K562 (cell line): Measurements from ENCODE around the gene ANAPC16. TPM values are rescaled to one million over a fixed set of nuclear protein-coding genes. Genes with fewer than 3 reads are reported as not detected.
A peak's percentile ranks its signal among the peaks of the same experiment; 100 is the strongest.

Source experiments
- BRD4 ChIP-seq: fragments of 200-600 bp; sonication (generic); IDR thresholded peaks from 2 replicates; pipeline ENCODE4 v1.6.1; 2017; ENCODE audit warnings: inconsistent platforms
- CBX5 ChIP-seq: IDR thresholded peaks from 2 replicates; pipeline ENCODE4 v1.6.1; 2014; ENCODE audit warnings: low read depth, borderline replicate concordance
- FOXM1 ChIP-seq, 2 experiments: fragments of 450-650 bp in 1 of 2; sonication (generic) in 1 of 2; formaldehyde crosslinking in 1 of 2; IDR thresholded peaks; 2 replicates each; pipeline versions ENCODE4 v1.6.1 to v1.9.0; 2017 to 2022; ENCODE audit warnings: low read depth in 2 of 2, mild to moderate bottlenecking in 2 of 2, missing genetic modification reagents in 1 of 2, moderate library complexity in 1 of 2
- GATA2 ChIP-seq: sonication (generic); formaldehyde crosslinking; IDR thresholded peaks from 2 replicates; pipeline ENCODE4 v1.4.0; 2020; ENCODE audit warnings: mild to moderate bottlenecking, missing genetic modification reagents
- MIER1 ChIP-seq: fragments of 450-650 bp; IDR thresholded peaks from 2 replicates; pipeline ENCODE4 v1.6.1; 2016; ENCODE audit warnings: antibody characterized with exemption, mild to moderate bottlenecking, low read depth
- NCOA2 ChIP-seq, 2 experiments: fragments of 450-650 bp; IDR thresholded peaks; 2 replicates each; pipeline ENCODE4 v1.6.1; 2018; ENCODE audit warnings: mild to moderate bottlenecking in 2 of 2, moderate library complexity in 1 of 2; ENCODE audit not compliant: partially characterized antibody in 2 of 2
- NR2C1 ChIP-seq, 2 experiments: fragments of 450-650 bp; IDR thresholded peaks; 2 replicates each; pipeline ENCODE4 v1.6.1; 2017; ENCODE audit warnings: mild to moderate bottlenecking in 2 of 2, antibody characterized with exemption in 1 of 2, inconsistent platforms in 1 of 2, missing compliant biosample characterization in 1 of 2, missing genetic modification characterization in 1 of 2
- PCBP2 ChIP-seq: fragments of 200-400 bp; formaldehyde crosslinking; IDR thresholded peaks from 2 replicates; pipeline ENCODE4 v1.6.1; 2018; ENCODE audit warnings: low read length, low read depth, mild to moderate bottlenecking, moderate library complexity; ENCODE audit not compliant: poor library complexity, severe bottlenecking
- PRMT5 ChIP-seq: sonication (generic); formaldehyde crosslinking; IDR thresholded peaks from 2 replicates; pipeline ENCODE4 v1.5.0; 2020; ENCODE audit warnings: missing genetic modification reagents
- SMARCC2 ChIP-seq: fragments of 450-650 bp; IDR thresholded peaks from 2 replicates; pipeline ENCODE4 v1.6.1; 2017; ENCODE audit warnings: antibody characterized with exemption, moderate library complexity, mild to moderate bottlenecking, low read depth
- SRSF9 ChIP-seq: fragments of 200-400 bp; formaldehyde crosslinking; IDR thresholded peaks from 2 replicates; pipeline ENCODE4 v1.6.1; 2017; ENCODE audit warnings: low read depth, low read length, borderline replicate concordance
- TAF7 ChIP-seq: fragments of 450-650 bp; IDR thresholded peaks from 2 replicates; pipeline ENCODE4 v1.6.1; 2016; ENCODE audit warnings: missing genetic modification characterization, missing compliant biosample characterization
- TAL1 ChIP-seq: fragments of 450-650 bp; IDR thresholded peaks from 2 replicates; pipeline ENCODE4 v1.6.1; 2016; ENCODE audit warnings: mild to moderate bottlenecking
- TCF7L2 ChIP-seq: fragments of 150-350 bp; IDR thresholded peaks from 2 replicates; pipeline ENCODE4 v1.6.1; 2016; ENCODE audit warnings: low read depth, mild to moderate bottlenecking, low read length, moderate library complexity
- ZBTB11 ChIP-seq, 3 experiments: fragments of 200-800 bp in 1 of 3; fragments of 250-450 bp in 1 of 3; fragments of 450-650 bp in 1 of 3; sonication (Bioruptor Pico) in 1 of 3; sonication (Bioruptor generic) in 1 of 3; formaldehyde crosslinking in 1 of 3; IDR thresholded peaks; 2 replicates each; pipeline versions ENCODE4 v1.6.1 to v1.8.0; 2016 to 2022; ENCODE audit warnings: mild to moderate bottlenecking in 2 of 3, missing genetic modification characterization in 2 of 3, missing compliant biosample characterization in 1 of 3, moderate library complexity in 1 of 3
- ZBTB2 ChIP-seq: fragments of 450-650 bp; IDR thresholded peaks from 2 replicates; pipeline ENCODE4 v1.6.1; 2016; ENCODE audit warnings: antibody characterized with exemption
- ZNF124 ChIP-seq: sonication (generic); formaldehyde crosslinking; IDR thresholded peaks from 2 replicates; pipeline ENCODE4 v1.8.1; 2022; ENCODE audit warnings: missing genetic modification reagents
- ZNF277 ChIP-seq: fragments of 250-450 bp; sonication (Bioruptor Pico); IDR thresholded peaks from 2 replicates; pipeline ENCODE4 v1.8.0; 2022; ENCODE audit warnings: inconsistent platforms, mild to moderate bottlenecking, moderate library complexity, borderline replicate concordance
- ZNF444 ChIP-seq: fragments of 250-450 bp; sonication (Bioruptor Pico); IDR thresholded peaks from 2 replicates; pipeline ENCODE4 v1.4.0; 2020; ENCODE audit warnings: mild to moderate bottlenecking, moderate library complexity
- ZNF445 ChIP-seq: fragments of 250-450 bp; sonication (Bioruptor Pico); IDR thresholded peaks from 2 replicates; pipeline ENCODE4 v1.4.0; 2020; ENCODE audit warnings: low read depth, mild to moderate bottlenecking, moderate library complexity
- ZNF778 ChIP-seq: fragments of 450-650 bp; formaldehyde crosslinking; IDR thresholded peaks from 2 replicates; pipeline ENCODE4 v1.4.0; 2020; ENCODE audit warnings: mild to moderate bottlenecking, moderate library complexity
- polyA plus RNA-seq, 8 experiments: library from polyadenylated mRNA; depleted of rRNA in 4 of 8; stranded (reverse) in 5 of 8; unstranded in 3 of 8; fragments of >200 nt; fragmentation: Nextera tagmentation in 2 of 8; fragmentation: Illumina TruSeq in 1 of 8; extraction: Ambion mirVana in 2 of 8; extraction: Trizol in 1 of 8; gene quantifications; 2 replicates each; pipeline versions ENCODE4 v1.2.1 to v1.2.3, GENCODE V29; 2011 to 2014; ENCODE audit warnings: inconsistent platforms in 1 of 8, missing spikeins in 1 of 8
- total RNA-seq, 7 experiments: library from RNA; depleted of rRNA in 6 of 7; stranded (reverse); fragments of >200 nt in 6 of 7; fragmentation: Illumina TruSeq in 2 of 7; extraction: Trizol in 2 of 7; gene quantifications; 2 replicates each; pipeline versions ENCODE4 v1.2.1 to v1.2.3, GENCODE V29; 2011 to 2021; ENCODE audit warnings: low replicate concordance in 1 of 7

The ANAPC16 gene
- total and polyA plus RNA-seq, 9 of the 15 experiments (the other 6 are each of a cell fraction or from before 2014, with no cell fraction given): 42.6 to 208 (median 108) TPM

- TF ChIP-seq PCBP2 (no peak), ZBTB11 (CRISPR knock-in tag; IDR thresholded peaks at IDR 0.05) (0 out of 6 replicates have a peak, but pooled peaks of 1 of the 3 experiments have one; percentile 35), ZNF445 (CRISPR knock-in tag) (no peak), ZNF444 (CRISPR knock-in tag) (no peak), BRD4 (no peak), PRMT5 (CRISPR knock-in tag) (no peak), ZNF778 (CRISPR knock-in tag) (no peak), NCOA2 (IDR thresholded peaks at IDR 0.05; ENCODE audit: partially characterized antibody in 2 of 2) (no peak), SRSF9 (no peak), NR2C1 (IDR thresholded peaks at IDR 0.05) (peak; percentile 45; the same call in 1 of the 2 replicates), NR2C1 (tag; IDR thresholded peaks at IDR 0.05) (peak; percentile 74), FOXM1 (IDR thresholded peaks at IDR 0.05; ENCODE audit: low read depth) (peak; percentile 69; the same call in 1 of the 2 replicates), FOXM1 (CRISPR knock-in tag; IDR thresholded peaks at IDR 0.05; ENCODE audit: low read depth) (no peak), TAF7 (tag) (no peak), MIER1 (no peak), ZBTB2 (no peak; the same call in 1 of the 2 replicates), GATA2 (CRISPR knock-in tag) (peak; percentile 79), SMARCC2 (peak; percentile 84; the same call in 1 of the 2 replicates), TAL1 (peak; percentile 86), ZNF124 (CRISPR knock-in tag) (no peak), ZNF277 (CRISPR knock-in tag) (no peak), CBX5 (no peak), TCF7L2 (no peak)
Measured at GRCh38 chr10:72257051-72257892, 41.5 kb downstream of the ANAPC16 start (continued).
